Measurements from ENCODE around the gene RPS6KA3.

RPS6KA3 gene

DNA sequence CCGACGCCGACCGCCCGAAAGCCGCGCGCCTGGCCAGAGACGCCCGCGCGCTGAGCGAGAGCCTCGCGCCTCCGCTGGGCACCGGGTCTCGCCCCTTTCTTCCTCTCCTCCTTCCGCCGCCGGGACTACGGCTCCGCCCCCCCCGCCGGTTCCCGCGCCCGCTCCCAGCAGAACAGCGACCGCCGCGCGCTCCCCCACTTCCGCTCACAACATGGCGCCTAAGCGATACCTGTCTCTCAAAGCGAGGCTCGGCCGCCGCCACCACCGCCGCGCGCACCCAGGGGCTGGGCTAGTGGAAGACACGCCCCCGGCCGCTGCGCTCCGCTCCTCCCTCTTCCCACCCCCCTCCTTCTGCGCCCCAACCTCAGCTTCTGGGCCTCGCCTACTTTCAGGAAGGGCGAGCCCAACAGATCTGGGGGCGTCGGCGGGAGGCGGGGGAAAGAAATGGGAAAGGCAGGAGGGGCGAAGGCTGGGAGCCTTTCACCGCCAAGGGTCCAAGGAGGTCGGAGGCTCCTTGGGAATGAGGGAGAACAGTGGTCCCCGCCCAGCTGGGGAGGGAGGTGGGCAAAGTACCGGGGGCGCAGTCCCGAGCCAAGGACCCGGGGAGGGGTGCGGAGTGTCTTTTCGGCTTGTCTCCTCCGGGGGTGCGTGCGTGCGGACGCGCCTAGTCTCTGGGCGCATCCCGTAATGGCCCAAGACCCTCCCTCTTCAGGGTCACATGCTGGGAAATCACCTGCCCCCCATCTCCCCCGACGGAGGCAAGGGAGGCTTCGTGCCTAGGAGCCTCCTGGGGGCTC lies at the start of gene RPS6KA3:
RPS6KA3 (minus strand) TSS at position 100 of the 797 bp plus-strand sequence. CDS start 277 bp downstream, outside the sequence.
- H3K9ac ChIP-seq (ENCODE audit: low read depth in 1 of 2, low read length in 2 of 2), result peak within 1 kb of the TSS; percentile 66 to 75
- no peaks in the 10 kb centered on the region for H3K27me3 ChIP-seq (ENCODE audit: control insufficient read depth in 1 of 2, insufficient read depth in 2 of 2, low read length in 2 of 2)
- H3K36me3 ChIP-seq (ENCODE audit: control insufficient read depth in 1 of 2, insufficient read depth in 2 of 2, low read length in 2 of 2), result no peaks in the 10 kb centered on the region
- H3K4me3 ChIP-seq (ENCODE audit: low read depth in 1 of 2, low read length in 2 of 2), result peak within 1 kb of the TSS; percentile 79 to 80
- peaks cover 8 to 9% of the 10 kb centered on the region in 2 donors for H3K4me1 ChIP-seq (ENCODE audit: control insufficient read depth in 1 of 2, insufficient read depth in 2 of 2, low read length in 2 of 2)
- H3K9me3 ChIP-seq (ENCODE audit: control insufficient read depth in 1 of 2, low read length in 2 of 2), result no peaks in the 10 kb centered on the region
- peak within 1 kb of the TSS; percentile 62 for H3K27ac ChIP-seq (ENCODE audit: low read depth, low read length)

DNA sequence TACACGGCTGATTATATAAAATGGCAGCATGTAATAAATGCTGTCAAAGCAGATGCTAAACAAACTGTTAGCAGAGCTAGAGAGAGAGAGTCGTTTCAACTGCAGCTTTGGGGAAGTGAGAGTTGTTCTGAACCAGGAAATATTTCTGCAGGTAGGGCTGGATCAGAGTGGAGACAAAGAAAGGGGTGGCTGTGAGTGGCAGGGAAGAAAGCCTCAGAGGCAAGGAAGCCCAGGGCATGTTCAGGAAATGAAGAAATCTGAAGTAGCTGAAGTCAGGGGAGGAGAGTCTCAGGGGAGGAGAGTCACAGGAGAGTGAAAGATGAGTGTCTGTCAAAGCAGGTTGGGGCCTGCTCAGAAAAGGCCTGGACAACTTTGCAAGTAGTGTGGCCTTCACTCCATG lies 48.4 kb upstream of the RPS6KA3 start:
- Histone ChIP-seq H3K27me3 (ENCODE audit: control insufficient read depth in 1 of 2, insufficient read depth in 2 of 2, low read length in 2 of 2) (no peaks in the 10 kb centered on the region), H3K36me3 (ENCODE audit: control insufficient read depth in 1 of 2, insufficient read depth in 2 of 2, low read length in 2 of 2) (no peaks in the 10 kb centered on the region), H3K27ac (ENCODE audit: low read depth, low read length) (no peak overlapping the region), H3K4me1 (ENCODE audit: control insufficient read depth in 1 of 2, insufficient read depth in 2 of 2, low read length in 2 of 2) (no peaks in the 10 kb centered on the region), H3K9ac (ENCODE audit: low read depth in 1 of 2, low read length in 2 of 2) (no peak overlapping the region), H3K9me3 (ENCODE audit: control insufficient read depth in 1 of 2, low read length in 2 of 2) (no peaks in the 10 kb centered on the region), H3K4me3 (ENCODE audit: low read depth in 1 of 2, low read length in 2 of 2) (no peak overlapping the region)

DNA sequence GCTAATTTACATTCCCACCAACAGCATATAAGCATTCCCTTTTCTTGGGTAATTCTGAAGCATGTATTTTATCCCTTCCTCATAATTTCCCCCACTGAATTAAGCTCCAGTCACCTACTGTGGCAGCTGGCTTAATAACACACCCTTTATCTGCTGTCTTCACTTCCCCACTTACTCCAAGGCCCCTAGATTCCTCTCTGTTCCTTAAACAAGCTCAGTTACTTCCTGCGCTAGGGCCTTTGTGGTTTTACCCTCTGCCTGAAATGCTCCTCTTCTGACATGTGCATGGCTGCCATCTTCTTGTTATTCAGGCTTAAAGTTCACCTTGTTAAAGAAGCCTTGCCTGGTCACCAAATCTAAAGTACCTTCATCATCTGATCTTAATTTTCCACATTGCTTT lies 47.2 kb upstream of the RPS6KA3 start:
- H3K4me3 ChIP-seq (ENCODE audit: low read depth in 1 of 2, low read length in 2 of 2), result no peak overlapping the region
- H3K4me1 ChIP-seq (ENCODE audit: control insufficient read depth in 1 of 2, insufficient read depth in 2 of 2, low read length in 2 of 2), result no peaks in the 10 kb centered on the region
- no peaks in the 10 kb centered on the region for H3K9me3 ChIP-seq (ENCODE audit: control insufficient read depth in 1 of 2, low read length in 2 of 2)
- H3K9ac ChIP-seq (ENCODE audit: low read depth in 1 of 2, low read length in 2 of 2), result no peak overlapping the region
- H3K36me3 ChIP-seq (ENCODE audit: control insufficient read depth in 1 of 2, insufficient read depth in 2 of 2, low read length in 2 of 2), result no peaks in the 10 kb centered on the region
- H3K27me3 ChIP-seq (ENCODE audit: control insufficient read depth in 1 of 2, insufficient read depth in 2 of 2, low read length in 2 of 2), result no peaks in the 10 kb centered on the region
- H3K27ac ChIP-seq (ENCODE audit: low read depth, low read length), result no peak overlapping the region

DNA sequence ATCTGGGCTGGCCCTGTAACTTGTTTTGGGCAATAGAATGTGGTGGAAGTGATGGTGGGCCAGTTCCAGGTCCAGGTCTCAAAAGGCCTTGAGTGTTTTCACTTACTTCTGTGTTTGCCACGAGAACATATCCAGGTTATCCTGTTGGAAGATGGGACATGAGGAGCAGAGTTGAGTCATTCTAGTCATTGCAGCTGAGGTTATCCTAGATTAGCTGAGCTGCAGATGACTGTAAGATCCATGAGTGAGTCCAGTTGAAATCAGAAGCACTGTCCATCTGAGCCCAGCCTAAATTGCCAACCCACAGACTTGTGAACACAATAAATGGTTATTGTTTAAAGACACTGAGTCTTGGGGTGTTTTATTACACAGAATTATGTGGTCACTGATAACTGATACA lies 45.3 kb upstream of the RPS6KA3 start:
- H3K4me3 ChIP-seq (ENCODE audit: low read depth in 1 of 2, low read length in 2 of 2), result no peak overlapping the region
- H3K36me3 ChIP-seq (ENCODE audit: control insufficient read depth in 1 of 2, insufficient read depth in 2 of 2, low read length in 2 of 2), result no peaks in the 10 kb centered on the region
- no peak overlapping the region for H3K27ac ChIP-seq (ENCODE audit: low read depth, low read length)
- H3K9ac ChIP-seq (ENCODE audit: low read depth in 1 of 2, low read length in 2 of 2), result no peak overlapping the region
- no peaks in the 10 kb centered on the region for H3K4me1 ChIP-seq (ENCODE audit: control insufficient read depth in 1 of 2, insufficient read depth in 2 of 2, low read length in 2 of 2)
- no peaks in the 10 kb centered on the region for H3K27me3 ChIP-seq (ENCODE audit: control insufficient read depth in 1 of 2, insufficient read depth in 2 of 2, low read length in 2 of 2)
- no peaks in the 10 kb centered on the region for H3K9me3 ChIP-seq (ENCODE audit: control insufficient read depth in 1 of 2, low read length in 2 of 2)

DNA sequence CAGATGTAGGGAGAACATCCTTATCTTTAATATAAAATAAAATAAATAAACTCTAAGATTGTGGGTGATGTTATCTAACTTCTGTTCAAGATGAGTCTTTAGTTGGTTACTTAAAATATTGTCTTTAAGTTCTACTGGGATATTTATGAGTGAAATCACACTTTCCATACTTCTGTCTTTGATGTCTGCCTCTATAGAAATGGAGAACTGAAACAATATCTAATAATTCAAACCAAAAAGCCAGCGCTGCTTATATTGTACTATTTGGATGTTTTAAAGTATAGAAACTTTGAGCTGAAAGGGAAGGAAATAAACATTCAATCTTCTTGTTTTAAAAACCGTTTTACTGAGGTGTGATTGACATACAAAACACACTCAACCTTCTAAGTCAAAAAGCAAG lies 44.8 kb upstream of the RPS6KA3 start:
- Histone ChIP-seq H3K9me3 (ENCODE audit: control insufficient read depth in 1 of 2, low read length in 2 of 2) (no peaks in the 10 kb centered on the region), H3K4me1 (ENCODE audit: control insufficient read depth in 1 of 2, insufficient read depth in 2 of 2, low read length in 2 of 2) (no peaks in the 10 kb centered on the region), H3K27me3 (ENCODE audit: control insufficient read depth in 1 of 2, insufficient read depth in 2 of 2, low read length in 2 of 2) (no peaks in the 10 kb centered on the region), H3K27ac (ENCODE audit: low read depth, low read length) (no peak overlapping the region), H3K9ac (ENCODE audit: low read depth in 1 of 2, low read length in 2 of 2) (no peak overlapping the region), H3K36me3 (ENCODE audit: control insufficient read depth in 1 of 2, insufficient read depth in 2 of 2, low read length in 2 of 2) (no peaks in the 10 kb centered on the region), H3K4me3 (ENCODE audit: low read depth in 1 of 2, low read length in 2 of 2) (no peak overlapping the region)

DNA sequence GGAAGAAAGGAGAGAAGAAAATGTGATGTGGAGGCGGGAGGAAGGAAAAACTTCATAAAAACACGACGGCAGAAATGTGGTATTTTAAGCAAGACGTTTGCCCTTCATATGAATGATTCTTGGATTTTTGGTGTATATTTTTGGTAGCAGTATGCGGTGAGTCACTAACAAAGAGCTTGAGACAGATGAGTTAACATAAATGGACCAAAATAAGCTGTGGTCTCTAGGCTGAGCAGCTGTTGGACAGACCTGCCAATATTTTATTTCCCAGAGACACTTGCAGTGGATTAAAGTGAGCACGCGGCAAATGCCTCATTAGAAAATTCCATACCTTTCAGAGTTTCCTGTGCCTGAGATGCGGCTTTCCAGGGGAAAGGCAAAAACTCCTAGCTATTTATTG lies 43.1 kb upstream of the RPS6KA3 start:
- Histone ChIP-seq H3K4me3 (ENCODE audit: low read depth in 1 of 2, low read length in 2 of 2) (no peak overlapping the region), H3K27me3 (ENCODE audit: control insufficient read depth in 1 of 2, insufficient read depth in 2 of 2, low read length in 2 of 2) (no peaks in the 10 kb centered on the region), H3K9me3 (ENCODE audit: control insufficient read depth in 1 of 2, low read length in 2 of 2) (no peaks in the 10 kb centered on the region), H3K9ac (ENCODE audit: low read depth in 1 of 2, low read length in 2 of 2) (no peak overlapping the region), H3K27ac (ENCODE audit: low read depth, low read length) (no peak overlapping the region), H3K36me3 (ENCODE audit: control insufficient read depth in 1 of 2, insufficient read depth in 2 of 2, low read length in 2 of 2) (no peaks in the 10 kb centered on the region), H3K4me1 (ENCODE audit: control insufficient read depth in 1 of 2, insufficient read depth in 2 of 2, low read length in 2 of 2) (no peaks in the 10 kb centered on the region)

DNA sequence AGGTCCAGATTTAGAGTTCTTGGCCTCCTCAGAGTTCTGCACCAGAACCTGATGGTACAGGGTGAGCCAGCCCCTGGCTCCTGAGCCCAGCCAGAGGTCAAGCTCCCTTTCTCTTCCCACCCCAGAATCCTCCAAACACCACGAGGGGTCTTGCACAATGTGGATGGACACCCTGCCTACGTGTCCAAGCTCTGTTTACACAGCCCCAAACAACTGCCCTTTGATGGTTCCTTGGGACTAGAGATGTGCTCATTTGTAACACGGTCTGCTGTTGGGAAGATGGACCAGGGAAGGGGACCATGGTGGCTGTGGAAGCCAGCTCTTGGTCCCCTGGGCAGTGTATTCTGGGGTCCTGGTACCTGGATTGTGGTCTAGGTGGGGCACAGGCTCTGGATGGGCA lies 40.0 kb upstream of the RPS6KA3 start:
- Histone ChIP-seq H3K4me3 (ENCODE audit: low read depth in 1 of 2, low read length in 2 of 2) (no peak overlapping the region), H3K27ac (ENCODE audit: low read depth, low read length) (no peak overlapping the region), H3K36me3 (ENCODE audit: control insufficient read depth in 1 of 2, insufficient read depth in 2 of 2, low read length in 2 of 2) (no peaks in the 10 kb centered on the region), H3K4me1 (ENCODE audit: control insufficient read depth in 1 of 2, insufficient read depth in 2 of 2, low read length in 2 of 2) (no peaks in the 10 kb centered on the region), H3K9me3 (ENCODE audit: control insufficient read depth in 1 of 2, low read length in 2 of 2) (no peaks in the 10 kb centered on the region), H3K9ac (ENCODE audit: low read depth in 1 of 2, low read length in 2 of 2) (no peak overlapping the region), H3K27me3 (ENCODE audit: control insufficient read depth in 1 of 2, insufficient read depth in 2 of 2, low read length in 2 of 2) (no peaks in the 10 kb centered on the region)

DNA sequence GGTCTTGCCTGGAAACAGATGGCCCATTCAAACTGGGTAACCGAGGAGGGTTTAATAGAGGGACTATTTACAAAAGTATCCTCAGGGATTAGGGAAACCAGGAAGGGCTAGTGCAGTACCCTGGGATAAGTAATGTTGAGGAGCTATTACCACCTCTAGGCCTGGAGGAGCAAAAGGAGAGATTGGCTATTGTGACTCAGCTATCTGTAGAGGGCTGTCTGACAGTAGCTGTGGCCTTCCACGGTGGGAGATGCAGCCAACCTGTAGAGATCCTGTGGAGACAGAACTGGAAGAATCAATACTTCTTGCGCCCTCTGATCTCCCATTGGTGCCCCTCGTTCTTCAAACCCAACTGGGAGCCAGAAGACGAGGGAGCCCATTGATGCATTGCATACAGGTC lies 34.1 kb upstream of the RPS6KA3 start:
- Histone ChIP-seq H3K9ac (ENCODE audit: low read depth in 1 of 2, low read length in 2 of 2) (no peak overlapping the region), H3K4me3 (ENCODE audit: low read depth in 1 of 2, low read length in 2 of 2) (no peak overlapping the region), H3K27ac (ENCODE audit: low read depth, low read length) (no peak overlapping the region), H3K36me3 (ENCODE audit: control insufficient read depth in 1 of 2, insufficient read depth in 2 of 2, low read length in 2 of 2) (no peaks in the 10 kb centered on the region), H3K27me3 (ENCODE audit: control insufficient read depth in 1 of 2, insufficient read depth in 2 of 2, low read length in 2 of 2) (no peaks in the 10 kb centered on the region), H3K9me3 (ENCODE audit: control insufficient read depth in 1 of 2, low read length in 2 of 2) (no peaks in the 10 kb centered on the region), H3K4me1 (ENCODE audit: control insufficient read depth in 1 of 2, insufficient read depth in 2 of 2, low read length in 2 of 2) (no peaks in the 10 kb centered on the region)

DNA sequence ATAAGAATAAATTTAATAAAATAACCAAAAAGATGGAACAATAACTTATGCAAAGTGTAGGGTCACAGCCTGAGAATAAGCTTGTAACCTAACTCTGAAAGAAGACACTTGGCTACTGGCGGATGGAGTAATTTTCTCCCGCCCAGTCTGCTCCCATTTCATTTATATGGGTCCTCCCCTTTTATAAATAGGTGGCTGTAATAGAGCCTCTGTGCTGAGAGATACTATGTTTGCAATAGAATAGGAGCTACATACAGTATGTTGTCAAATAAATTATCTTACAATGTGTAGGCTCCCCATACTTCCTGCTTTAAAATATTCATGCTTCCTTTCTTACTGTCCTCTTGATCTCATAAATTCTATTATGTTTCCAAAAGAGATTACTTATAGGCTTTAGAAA lies 28.2 kb upstream of the RPS6KA3 start:
- no peaks in the 10 kb centered on the region for H3K27me3 ChIP-seq (ENCODE audit: control insufficient read depth in 1 of 2, insufficient read depth in 2 of 2, low read length in 2 of 2)
- no peak overlapping the region for H3K9ac ChIP-seq (ENCODE audit: low read depth in 1 of 2, low read length in 2 of 2)
- no peaks in the 10 kb centered on the region for H3K36me3 ChIP-seq (ENCODE audit: control insufficient read depth in 1 of 2, insufficient read depth in 2 of 2, low read length in 2 of 2)
- no peak overlapping the region for H3K27ac ChIP-seq (ENCODE audit: low read depth, low read length)
- no peaks in the 10 kb centered on the region for H3K9me3 ChIP-seq (ENCODE audit: control insufficient read depth in 1 of 2, low read length in 2 of 2)
- no peaks in the 10 kb centered on the region for H3K4me1 ChIP-seq (ENCODE audit: control insufficient read depth in 1 of 2, insufficient read depth in 2 of 2, low read length in 2 of 2)
- no peak overlapping the region for H3K4me3 ChIP-seq (ENCODE audit: low read depth in 1 of 2, low read length in 2 of 2)

DNA sequence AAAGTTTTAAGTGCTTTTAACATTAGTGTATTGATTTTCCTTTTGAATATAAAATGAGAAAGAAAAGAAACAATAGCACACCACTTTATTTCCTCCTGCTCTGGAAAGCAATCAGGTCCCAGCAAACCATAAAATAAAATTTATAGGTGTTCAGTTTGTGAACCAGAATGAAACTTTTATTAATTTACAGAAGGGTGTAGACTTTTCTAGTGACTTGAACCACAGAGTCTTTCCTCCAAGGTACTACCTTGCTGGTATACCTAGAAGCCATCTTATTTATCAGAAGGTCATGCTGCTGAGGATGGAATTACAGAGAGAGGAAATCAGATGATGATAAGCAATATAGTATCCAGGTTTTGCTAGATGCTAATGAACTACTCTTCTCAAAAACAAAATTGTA lies 27.6 kb upstream of the RPS6KA3 start:
- no peaks in the 10 kb centered on the region for H3K27me3 ChIP-seq (ENCODE audit: control insufficient read depth in 1 of 2, insufficient read depth in 2 of 2, low read length in 2 of 2)
- no peak overlapping the region for H3K27ac ChIP-seq (ENCODE audit: low read depth, low read length)
- H3K36me3 ChIP-seq (ENCODE audit: control insufficient read depth in 1 of 2, insufficient read depth in 2 of 2, low read length in 2 of 2), result no peaks in the 10 kb centered on the region
- no peaks in the 10 kb centered on the region for H3K4me1 ChIP-seq (ENCODE audit: control insufficient read depth in 1 of 2, insufficient read depth in 2 of 2, low read length in 2 of 2)
- H3K9ac ChIP-seq (ENCODE audit: low read depth in 1 of 2, low read length in 2 of 2), result no peak overlapping the region
- no peak overlapping the region for H3K4me3 ChIP-seq (ENCODE audit: low read depth in 1 of 2, low read length in 2 of 2)
- H3K9me3 ChIP-seq (ENCODE audit: control insufficient read depth in 1 of 2, low read length in 2 of 2), result no peaks in the 10 kb centered on the region
